Smooth muscle cell (in vitro differentiated cells): ENCODE results near the gene EFTUD2. TPM values are rescaled to one million over a fixed set of nuclear protein-coding genes. Genes with fewer than 3 reads are reported as not detected.
"Not testable (repeated sequence)": the region's sequence is repeated elsewhere in the genome, so short reads cannot be mapped to it uniquely, and the experiment has no call there.

Source experiments
- DNase-seq: peaks from one replicate; lab custom pipeline; 2025; ENCODE audit not compliant: unreplicated experiment; lab: John Stamatoyannopoulos, UW
- H2AFZ ChIP-seq: fragments of 200-600 bp; sonication (generic); 2 replicates; pipeline ENCODE4 v1.6.0; 2016; ENCODE audit warnings: antibody characterized with exemption, low read depth, mild to moderate bottlenecking
- H3F3A ChIP-seq: fragments of 200-600 bp; sonication (generic); 2 replicates; pipeline ENCODE4 v1.6.0; 2017; ENCODE audit warnings: antibody characterized with exemption, low read depth
- H3K27ac ChIP-seq: fragments of 200-600 bp; sonication (generic); 2 replicates; pipeline ENCODE4 v1.5.1; 2016; ENCODE audit warnings: low read depth, mild to moderate bottlenecking
- H3K27me3 ChIP-seq: fragments of 200-600 bp; sonication (generic); 2 replicates; pipeline ENCODE4 v1.6.1; 2016; ENCODE audit warnings: low read depth, mild to moderate bottlenecking
- H3K36me3 ChIP-seq: fragments of 200-600 bp; sonication (generic); 2 replicates; pipeline ENCODE4 v1.5.1; 2016; ENCODE audit warnings: low read depth
- H3K4me1 ChIP-seq: fragments of 200-600 bp; sonication (generic); 2 replicates; pipeline ENCODE4 v1.5.1; 2016; ENCODE audit warnings: low read depth
- H3K4me2 ChIP-seq: fragments of 200-600 bp; sonication (generic); 2 replicates; pipeline ENCODE4 v1.6.0; 2016; ENCODE audit warnings: mild to moderate bottlenecking
- H3K4me3 ChIP-seq: fragments of 200-600 bp; sonication (generic); 2 replicates; pipeline ENCODE4 v1.5.1; 2016; ENCODE audit warnings: mild to moderate bottlenecking
- H3K79me2 ChIP-seq: fragments of 200-600 bp; sonication (generic); 2 replicates; pipeline ENCODE4 v1.6.0; 2016; ENCODE audit warnings: low read depth, mild to moderate bottlenecking
- H3K9ac ChIP-seq: fragments of 200-600 bp; sonication (generic); 2 replicates; pipeline ENCODE4 v1.6.0; 2016; ENCODE audit warnings: low read depth
- H3K9me3 ChIP-seq: fragments of 200-600 bp; sonication (generic); replicated peaks from 2 replicates; pipeline ENCODE4 v1.5.1; 2016; ENCODE audit warnings: low read depth
- H4K20me1 ChIP-seq: fragments of 200-600 bp; sonication (generic); 2 replicates; pipeline ENCODE4 v1.6.0; 2016; ENCODE audit warnings: low read depth
- CTCF ChIP-seq: fragments of 200-600 bp; sonication (generic); IDR thresholded peaks from 2 replicates; pipeline ENCODE4 v1.5.1; 2017; ENCODE audit warnings: borderline replicate concordance, mild to moderate bottlenecking, antibody characterized with exemption; ENCODE audit not compliant: insufficient read depth, poor library complexity, severe bottlenecking
- WGBS: methylation state at CpG from one replicate; pipeline ENCODE4 v1.1.7; 2016; ENCODE audit warnings: low lambda C conversion rate; 5-methylcytosine and 5-hydroxymethylcytosine counted together
- polyA plus RNA-seq: library from polyadenylated mRNA; unstranded; fragments of >200 nt; fragmentation: Nextera tagmentation; extraction: Ambion mirVana; gene quantifications from 2 replicates; pipeline ENCODE4 v1.2.1, GENCODE V29; 2016
- total RNA-seq: library from RNA; depleted of rRNA; stranded (reverse); fragments of >200 nt; gene quantifications from 2 replicates; pipeline ENCODE4 v1.2.3, GENCODE V29; 2014

The EFTUD2 gene
- total and polyA plus RNA-seq, 2 experiments from 2014 or later = 57.2 to 76.0 TPM

DNA sequence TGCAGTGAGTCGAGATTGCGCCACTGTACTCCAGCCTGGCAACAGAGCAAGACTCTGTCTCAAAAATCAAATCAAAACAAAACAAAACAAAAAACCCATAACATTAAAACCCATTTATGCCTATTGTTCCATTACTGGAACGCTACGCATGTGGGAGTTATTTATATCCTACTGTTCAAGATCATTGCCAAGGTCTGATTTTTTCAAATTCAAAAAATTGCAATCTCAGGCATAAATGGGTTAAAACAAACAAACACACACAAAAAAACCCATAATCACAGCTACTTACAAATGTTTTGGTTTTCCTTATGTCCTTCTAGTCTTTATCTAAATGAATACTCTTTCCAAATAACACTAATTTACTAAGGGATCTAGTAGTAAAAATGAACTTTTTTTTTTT is 87.0 kb downstream of the EFTUD2 start:
- WGBS = 95% methylated on average over 4 of the region's 4 CpGs
- no peak overlapping the region for H3K27ac ChIP-seq
- H3K4me1 ChIP-seq = no peaks in the 10 kb centered on the region

GRCh38 chr17:44808656-44809388 is 90.4 kb downstream of the EFTUD2 start:
- not testable (repeated sequence) for H3K9me3 ChIP-seq, DNase-seq, H3K4me1 ChIP-seq, H3F3A ChIP-seq, H3K27ac ChIP-seq, H2AFZ ChIP-seq, H3K4me2 ChIP-seq, H3K27me3 ChIP-seq, H3K9ac ChIP-seq, H3K36me3 ChIP-seq, H3K4me3 ChIP-seq
- peaks cover 61% of the 10 kb centered on the region for H4K20me1 ChIP-seq
- peaks cover 24% of the 10 kb centered on the region for H3K79me2 ChIP-seq
- WGBS = over 99% methylated on average over 9 of the region's 9 CpGs

More for the DNA sequence above, 87.0 kb downstream of the EFTUD2 start:
- Histone ChIP-seq H3K4me2 (no peak overlapping the region), H3F3A (no peaks in the 10 kb centered on the region), H2AFZ (no peak overlapping the region), H4K20me1 (peaks cover 77% of the 10 kb centered on the region), H3K9ac (no peak overlapping the region), H3K4me3 (no peak overlapping the region), H3K27me3 (no peaks in the 10 kb centered on the region), H3K79me2 (peaks cover 49% of the 10 kb centered on the region), H3K9me3 (no peaks in the 10 kb centered on the region), H3K36me3 (no peaks in the 10 kb centered on the region)
- no peak for TF ChIP-seq CTCF
- DNase-seq = no peak

DNA sequence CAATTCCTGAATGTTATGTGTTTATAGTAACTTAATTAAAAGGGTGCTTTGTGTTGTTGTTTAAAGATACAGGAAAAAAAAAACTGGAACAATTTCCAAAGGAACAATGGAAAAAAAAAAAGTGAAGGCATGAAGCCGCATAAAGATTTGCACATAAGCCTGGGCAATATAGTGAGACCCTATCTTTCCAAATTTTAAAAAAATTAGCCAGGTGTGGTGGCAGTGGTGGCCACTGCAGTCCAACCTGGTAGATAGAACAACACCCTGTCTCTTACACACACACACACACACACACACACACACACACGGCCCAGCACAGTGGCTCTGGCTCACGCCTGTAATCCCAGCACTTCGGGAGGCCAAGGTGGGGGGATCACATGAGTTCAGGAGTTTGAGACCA is 91.1 kb downstream of the EFTUD2 start:
- Histone ChIP-seq H3K27me3 (no peaks in the 10 kb centered on the region), H3K9me3 (no peaks in the 10 kb centered on the region), H3K4me1 (no peaks in the 10 kb centered on the region), H3K79me2 (peaks cover 24% of the 10 kb centered on the region), H4K20me1 (peaks cover 64% of the 10 kb centered on the region), H3F3A (no peaks in the 10 kb centered on the region), H3K4me2 (no peak overlapping the region), H3K9ac (no peak overlapping the region), H3K36me3 (no peaks in the 10 kb centered on the region), H3K27ac (no peak overlapping the region), H3K4me3 (no peak overlapping the region), H2AFZ (no peak overlapping the region)
- no peak for DNase-seq
- no peak for TF ChIP-seq CTCF
- 100% methylated on average over 4 of the region's 4 CpGs for WGBS

- Histone ChIP-seq H2AFZ (no peak overlapping the region), H4K20me1 (peaks cover 61% of the 10 kb centered on the region), H3K4me2 (no peak overlapping the region), H3K36me3 (no peaks in the 10 kb centered on the region), H3F3A (no peaks in the 10 kb centered on the region), H3K4me1 (no peaks in the 10 kb centered on the region), H3K9ac (no peak overlapping the region), H3K79me2 (peaks cover 24% of the 10 kb centered on the region), H3K4me3 (no peak overlapping the region), H3K27me3 (no peaks in the 10 kb centered on the region), H3K27ac (no peak overlapping the region), H3K9me3 (no peaks in the 10 kb centered on the region)
- 91% methylated on average over 3 of the region's 3 CpGs for WGBS
- no peak for DNase-seq
- TF ChIP-seq CTCF = no peak
These were observed 91.5 kb downstream of the EFTUD2 start for GRCh38 chr17:44807817-44808155.
